Activated T-helper 1 cell treated with anti-CD3 and anti-CD28 coated beads, Interleukin-12 subunit alpha, Interleukin-12 subunit beta, Interleukin-2, Interleukin-4 antibody, amounts not matched to agents 30 ng/mL and 10 ng/mL and 1 ng/mL, durations not matched to agents 14 hours and 24 hours and 36 hours (primary cell): ENCODE results near the gene AP3M1. TPM values are rescaled to one million over a fixed set of nuclear protein-coding genes. Genes with fewer than 3 reads are reported as not detected.
"Not testable (repeated sequence)": the region's sequence is repeated elsewhere in the genome, so short reads cannot be mapped to it uniquely, and the experiment has no call there.

Experiments used
- DNase-seq: peaks from one replicate; pipeline ENCODE4 v3.0.0; 2021; ENCODE audit warnings: low spot score
- H3K27ac Mint-ChIP-seq: one replicate; pipeline ENCODE4 v1.8.0; 2021; ENCODE audit warnings: mild to moderate bottlenecking, mixed read lengths
- H3K27me3 Mint-ChIP-seq: one replicate; pipeline ENCODE4 v1.8.0; 2022; ENCODE audit warnings: mild to moderate bottlenecking, moderate library complexity, mixed read lengths; ENCODE audit not compliant: insufficient read depth
- H3K36me3 Mint-ChIP-seq: one replicate; pipeline ENCODE4 v1.8.0; 2021; ENCODE audit warnings: low read depth, mixed read lengths
- H3K4me1 Mint-ChIP-seq: one replicate; pipeline ENCODE4 v1.8.0; 2021; ENCODE audit warnings: low read depth, mixed read lengths
- H3K4me3 Mint-ChIP-seq: one replicate; pipeline ENCODE4 v1.8.0; 2021; ENCODE audit warnings: mild to moderate bottlenecking, moderate library complexity, mixed read lengths
- H3K9me3 Mint-ChIP-seq: one replicate; pipeline ENCODE4 v1.8.0; 2021; ENCODE audit warnings: mixed read lengths
- intact Hi-C: fragments of 100-400 bp; cut with micrococcal nuclease; formaldehyde crosslinking; loops from one replicate; pipeline ENCODE4 v1.15.1; 2024
- total RNA-seq: library from RNA; stranded (reverse); gene quantifications from 2 replicates; pipeline ENCODE4 v1.2.3, GENCODE V29; 2022

Gene AP3M1
- total RNA-seq: 48.3 and 53.8 TPM in 2 replicates

GRCh38 chr10:74150204-74150989 is at the start of gene AP3M1:
Gene AP3M1 (minus strand): TSS chr10:74150828. CDS start chr10:74138379, 12,449 bp downstream.
- DNase-seq: peak; percentile 77
- Mint-ChIP-seq H3K27ac (peak within 1 kb of the TSS; percentile 69), H3K36me3 (peaks cover 12% of the 10 kb centered on the region), H3K4me3 (no peak within 1 kb of the TSS), H3K27me3 (no peaks in the 10 kb centered on the region), H3K9me3 (no peaks in the 10 kb centered on the region), H3K4me1 (peaks cover 37% of the 10 kb centered on the region)
- intact Hi-C loops: loop anchor here (1.0 to 5.0 kb wide), 4 partner anchors 42 to 960 kb away; partner anchors contain the start of genes SAMD8 and VCL

- peaks cover 15% of the 10 kb centered on the region for H3K4me1 Mint-ChIP-seq
- H3K9me3 Mint-ChIP-seq: no peaks in the 10 kb centered on the region
- H3K4me3 Mint-ChIP-seq: no peak overlapping the region
- no peaks in the 10 kb centered on the region for H3K27me3 Mint-ChIP-seq
- no peak for DNase-seq
- intact Hi-C loops: no loop called here
- no peak overlapping the region for H3K27ac Mint-ChIP-seq
- peaks cover 4% of the 10 kb centered on the region for H3K36me3 Mint-ChIP-seq
Observed at GRCh38 chr10:74199315-74199714, 48.7 kb upstream of the AP3M1 start.

- no peak overlapping the region for H3K27ac Mint-ChIP-seq
- H3K4me1 Mint-ChIP-seq: peaks cover 31% of the 10 kb centered on the region
- H3K36me3 Mint-ChIP-seq: peaks cover 1% of the 10 kb centered on the region
- DNase-seq: no peak
- intact Hi-C loops: loop anchor here (5.0 kb wide), 2 partner anchors 32 to 43 kb away; partner anchors contain the start of genes ADK and AP3M1
- H3K4me3 Mint-ChIP-seq: no peak overlapping the region
- H3K9me3 Mint-ChIP-seq: no peaks in the 10 kb centered on the region
- no peaks in the 10 kb centered on the region for H3K27me3 Mint-ChIP-seq
Observed at GRCh38 chr10:74194999-74195398, 44.4 kb upstream of the AP3M1 start.

GRCh38 chr10:74194545-74194944 is 43.9 kb upstream of the AP3M1 start:
- Mint-ChIP-seq H3K4me3 (no peak overlapping the region), H3K27me3 (no peaks in the 10 kb centered on the region), H3K4me1 (peaks cover 36% of the 10 kb centered on the region), H3K9me3 (no peaks in the 10 kb centered on the region), H3K36me3 (peaks cover 1% of the 10 kb centered on the region), H3K27ac (no peak overlapping the region)
- DNase-seq: no peak
- intact Hi-C loops: loop anchor here (5.0 kb wide), 2 partner anchors 33 to 42 kb away; partner anchors contain the start of genes ADK and AP3M1

GRCh38 chr10:74190494-74190893 is 39.9 kb upstream of the AP3M1 start:
- peak overlapping the region; percentile 72 for H3K27ac Mint-ChIP-seq
- peaks cover 49% of the 10 kb centered on the region for H3K4me1 Mint-ChIP-seq
- no peaks in the 10 kb centered on the region for H3K27me3 Mint-ChIP-seq
- peaks cover 1% of the 10 kb centered on the region for H3K36me3 Mint-ChIP-seq
- DNase-seq: no peak
- intact Hi-C loops: loop anchor here (1.0 to 5.0 kb wide), 4 partner anchors 8 to 38 kb away; partner anchors contain the start of genes ADK and AP3M1
- H3K9me3 Mint-ChIP-seq: no peaks in the 10 kb centered on the region
- peak overlapping the region; percentile 58 for H3K4me3 Mint-ChIP-seq

GRCh38 chr10:74189999-74190421 is 39.4 kb upstream of the AP3M1 start:
- Mint-ChIP-seq H3K27ac (peak overlapping the region; percentile 72), H3K4me1 (peaks cover 47% of the 10 kb centered on the region), H3K27me3 (no peaks in the 10 kb centered on the region), H3K9me3 (no peaks in the 10 kb centered on the region), H3K4me3 (peak overlapping the region; percentile 58), H3K36me3 (no peaks in the 10 kb centered on the region)
- intact Hi-C loops: loop anchor here (1.0 to 5.0 kb wide), 4 partner anchors 8 to 38 kb away; partner anchors contain the start of genes ADK and AP3M1
- DNase-seq: peak; percentile 9

GRCh38 chr10:74188617-74189016 is 38.0 kb upstream of the AP3M1 start:
- H3K4me3 Mint-ChIP-seq: not testable (repeated sequence)

GRCh38 chr10:74187237-74187636 is 36.6 kb upstream of the AP3M1 start:
- no peak overlapping the region for H3K27ac Mint-ChIP-seq
- peaks cover 2% of the 10 kb centered on the region for H3K36me3 Mint-ChIP-seq
- no peak for DNase-seq
- no peaks in the 10 kb centered on the region for H3K27me3 Mint-ChIP-seq
- H3K9me3 Mint-ChIP-seq: no peaks in the 10 kb centered on the region
- no peak overlapping the region for H3K4me3 Mint-ChIP-seq
- H3K4me1 Mint-ChIP-seq: peaks cover 31% of the 10 kb centered on the region
- intact Hi-C loops: no loop called here

More at GRCh38 chr10:74188617-74189016, 38.0 kb upstream of the AP3M1 start:
- H3K36me3 Mint-ChIP-seq, intact Hi-C loops, DNase-seq, H3K27me3 Mint-ChIP-seq, H3K9me3 Mint-ChIP-seq, H3K27ac Mint-ChIP-seq: not testable (repeated sequence)
- peaks cover 34% of the 10 kb centered on the region for H3K4me1 Mint-ChIP-seq

GRCh38 chr10:74186678-74187077 is 36.0 kb upstream of the AP3M1 start:
- intact Hi-C loops: no loop called here
- peaks cover 4% of the 10 kb centered on the region for H3K36me3 Mint-ChIP-seq
- H3K9me3 Mint-ChIP-seq: no peaks in the 10 kb centered on the region
- no peaks in the 10 kb centered on the region for H3K27me3 Mint-ChIP-seq
- H3K4me1 Mint-ChIP-seq: peaks cover 37% of the 10 kb centered on the region
- DNase-seq: no peak
- no peak overlapping the region for H3K4me3 Mint-ChIP-seq
- H3K27ac Mint-ChIP-seq: no peak overlapping the region

GRCh38 chr10:74179111-74179710 is 28.6 kb upstream of the AP3M1 start:
- Mint-ChIP-seq H3K4me3 (peak overlapping the region; percentile 1), H3K36me3 (peaks cover 10% of the 10 kb centered on the region), H3K27ac (no peak overlapping the region), H3K9me3 (no peaks in the 10 kb centered on the region), H3K4me1 (peaks cover 52% of the 10 kb centered on the region), H3K27me3 (no peaks in the 10 kb centered on the region)
- no peak for DNase-seq
- intact Hi-C loops: loop anchor here (5.0 kb wide), 2 partner anchors 182 to 222 kb away; partner anchors contain the start of gene VCL

GRCh38 chr10:74178042-74178791 is 27.6 kb upstream of the AP3M1 start:
- peak overlapping the region; percentile 60 for H3K4me3 Mint-ChIP-seq
- intact Hi-C loops: loop anchor here (5.0 kb wide), 2 partner anchors 181 to 221 kb away; partner anchors contain the start of gene VCL
- peaks cover 10% of the 10 kb centered on the region for H3K36me3 Mint-ChIP-seq
- peaks cover 52% of the 10 kb centered on the region for H3K4me1 Mint-ChIP-seq
- DNase-seq: no peak
- H3K9me3 Mint-ChIP-seq: no peaks in the 10 kb centered on the region
- H3K27ac Mint-ChIP-seq: no peak overlapping the region
- no peaks in the 10 kb centered on the region for H3K27me3 Mint-ChIP-seq

GRCh38 chr10:74177140-74177677 is 26.6 kb upstream of the AP3M1 start:
- peaks cover 10% of the 10 kb centered on the region for H3K36me3 Mint-ChIP-seq
- DNase-seq: no peak
- intact Hi-C loops: loop anchor here (2.0 to 5.0 kb wide), 4 partner anchors 14 to 220 kb away; partner anchors contain the start of gene VCL
- H3K4me1 Mint-ChIP-seq: peaks cover 52% of the 10 kb centered on the region
- H3K27me3 Mint-ChIP-seq: no peaks in the 10 kb centered on the region
- H3K27ac Mint-ChIP-seq: peak overlapping the region; percentile 88
- H3K4me3 Mint-ChIP-seq: peak overlapping the region; percentile 93
- no peaks in the 10 kb centered on the region for H3K9me3 Mint-ChIP-seq
